NCI-H1092 (cell line): ENCODE results near the gene RNF167.
A peak's percentile ranks its signal among the peaks of the same experiment; 100 is the strongest.

Experiments
- DNase-seq: peaks from one replicate; lab custom pipeline; 2025; lab: John Stamatoyannopoulos, UW

The RNF167 gene

DNA sequence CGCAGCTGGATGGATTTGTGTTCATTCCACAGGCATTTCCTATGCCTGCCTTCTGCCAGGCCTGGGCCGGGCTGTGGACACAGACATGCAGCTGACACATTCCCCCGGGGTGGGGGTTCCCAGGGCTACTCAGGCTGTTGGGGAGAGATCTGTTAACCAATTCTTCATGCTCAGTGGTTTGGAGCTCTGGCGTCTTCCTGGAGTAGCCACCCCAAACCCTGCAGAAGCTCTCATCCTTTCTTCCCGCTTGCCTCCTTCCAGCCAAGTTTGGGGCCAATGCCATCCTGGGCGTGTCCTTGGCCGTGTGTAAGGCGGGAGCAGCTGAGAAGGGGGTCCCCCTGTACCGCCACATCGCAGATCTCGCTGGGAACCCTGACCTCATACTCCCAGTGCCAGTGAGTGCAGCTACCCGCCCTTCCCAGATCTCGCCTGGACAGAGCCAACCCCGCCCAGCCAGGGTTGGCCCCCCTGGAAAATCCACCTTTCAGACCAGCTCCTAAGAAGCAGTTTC lies 13.4 kb downstream of the RNF167 start:
- DNase-seq = no peak

DNA sequence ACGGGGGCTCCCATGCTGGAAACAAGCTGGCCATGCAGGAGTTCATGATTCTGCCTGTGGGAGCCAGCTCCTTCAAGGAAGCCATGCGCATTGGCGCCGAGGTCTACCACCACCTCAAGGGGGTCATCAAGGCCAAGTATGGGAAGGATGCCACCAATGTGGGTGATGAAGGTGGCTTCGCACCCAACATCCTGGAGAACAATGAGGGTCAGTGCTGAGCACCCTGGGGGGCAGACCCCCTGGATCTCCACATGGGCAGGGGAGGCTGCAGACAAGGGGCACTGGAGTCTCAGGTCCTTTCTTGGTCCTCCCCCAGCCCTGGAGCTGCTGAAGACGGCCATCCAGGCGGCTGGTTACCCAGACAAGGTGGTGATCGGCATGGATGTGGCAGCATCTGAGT lies 15.0 kb downstream of the RNF167 start:
- no peak for DNase-seq

DNA sequence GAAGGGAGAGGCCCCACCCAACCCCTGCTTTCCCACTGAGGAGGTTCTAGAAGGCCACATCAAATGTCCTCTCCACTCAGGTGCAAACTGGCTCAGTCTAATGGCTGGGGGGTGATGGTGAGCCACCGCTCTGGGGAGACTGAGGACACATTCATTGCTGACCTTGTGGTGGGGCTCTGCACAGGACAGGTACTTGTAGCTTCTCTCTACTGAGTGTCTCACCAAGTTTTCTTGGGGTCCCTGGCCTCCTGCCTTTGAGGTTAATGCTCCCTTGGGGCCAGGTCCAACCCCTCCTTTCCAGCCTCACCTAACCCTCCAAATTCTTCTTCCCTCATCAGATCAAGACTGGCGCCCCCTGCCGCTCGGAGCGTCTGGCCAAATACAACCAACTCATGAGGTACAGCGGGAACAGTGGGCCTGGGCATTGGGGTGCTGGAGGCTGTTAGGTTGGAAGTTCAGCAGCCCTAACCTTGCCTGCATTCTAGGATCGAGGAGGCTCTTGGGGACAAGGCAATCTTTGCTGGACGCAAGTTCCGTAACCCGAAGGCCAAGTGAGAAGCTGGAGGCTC lies 16.5 kb downstream of the RNF167 start:
- no peak for DNase-seq

DNA sequence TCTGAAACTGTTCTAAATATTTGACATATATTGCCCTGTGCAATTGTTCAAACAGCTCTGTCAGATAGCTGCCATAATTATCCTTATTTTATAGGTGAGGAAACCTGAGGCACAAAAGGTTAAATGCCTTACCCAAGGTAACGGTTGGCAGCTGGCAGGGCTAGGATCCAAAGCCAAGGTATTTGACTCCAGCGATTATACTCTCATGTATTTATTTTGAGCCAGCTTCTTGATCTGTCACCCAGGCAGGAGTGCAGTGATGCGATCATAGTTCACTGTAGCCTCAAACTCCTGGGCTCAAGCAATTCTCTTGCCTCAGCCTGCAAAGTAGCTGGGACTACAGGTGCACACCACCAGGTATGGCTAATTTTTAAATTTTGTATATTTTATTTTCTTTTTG lies 18.0 kb downstream of the RNF167 start:
- DNase-seq = no peak

DNA sequence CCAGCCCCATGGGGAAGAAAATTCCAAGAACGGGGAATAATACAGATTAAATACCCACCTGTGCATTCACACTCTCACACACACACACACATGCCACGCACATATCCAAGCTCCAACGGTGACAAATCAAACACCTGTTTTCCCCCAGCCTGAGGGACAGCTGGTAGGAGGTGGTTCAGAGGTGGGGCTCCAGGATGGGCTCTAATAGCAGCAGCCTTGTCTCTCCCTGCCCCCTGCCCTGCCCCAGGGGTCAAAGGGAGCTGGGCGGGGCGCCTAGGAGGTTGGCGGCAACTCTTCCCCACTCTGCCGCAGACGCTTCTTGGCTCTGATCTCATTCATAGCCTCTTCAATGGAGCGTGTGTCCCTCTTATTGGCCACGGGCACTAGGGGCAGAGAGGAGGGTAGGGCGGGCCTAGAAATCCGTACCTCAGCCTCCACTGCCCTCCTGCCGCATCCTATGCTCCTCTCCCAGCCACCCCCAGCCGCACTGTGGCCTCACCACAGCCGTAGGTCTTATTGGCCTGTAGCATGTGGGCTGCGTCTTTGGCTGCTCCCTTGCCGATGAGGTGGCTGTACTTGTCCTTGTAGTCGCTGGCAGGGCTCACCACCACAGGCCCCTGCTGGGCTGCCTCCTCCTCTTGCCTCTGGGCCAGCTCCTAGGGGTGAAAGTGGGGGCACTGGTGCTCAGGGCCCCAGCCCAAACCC lies 19.3 kb downstream of the RNF167 start:
- DNase-seq = no peak

DNA sequence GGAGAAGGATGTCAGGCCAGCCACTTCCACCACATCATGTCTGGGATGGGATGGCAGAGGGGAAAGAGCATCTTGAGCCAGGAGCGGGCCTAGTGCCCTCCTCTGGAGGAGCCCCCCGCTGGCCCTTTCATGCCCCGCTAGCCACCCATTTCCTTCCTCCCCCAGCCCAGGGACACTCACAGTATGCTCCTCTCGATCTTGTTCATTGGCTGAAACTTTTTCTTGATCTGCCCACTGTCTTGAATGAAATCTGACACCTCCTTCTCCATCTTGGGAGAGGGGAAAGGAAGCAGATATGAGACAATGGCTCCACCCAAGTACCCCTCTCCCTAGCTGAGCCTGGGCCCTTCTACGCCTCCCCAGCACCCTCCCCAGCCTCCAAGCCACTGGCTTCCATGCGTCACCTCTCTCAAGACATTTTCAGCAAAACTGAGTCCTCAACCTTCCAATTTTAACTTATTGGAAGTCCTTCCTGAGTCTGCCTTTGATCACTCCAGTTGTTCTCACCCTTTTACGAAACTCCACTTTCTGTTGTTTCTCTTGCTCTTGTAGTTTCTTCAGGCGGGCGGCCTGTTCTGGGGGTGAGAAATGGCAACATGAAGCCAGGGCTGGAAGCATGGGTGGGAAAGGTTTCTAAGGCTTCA lies 20.3 kb downstream of the RNF167 start:
- no peak for DNase-seq

DNA sequence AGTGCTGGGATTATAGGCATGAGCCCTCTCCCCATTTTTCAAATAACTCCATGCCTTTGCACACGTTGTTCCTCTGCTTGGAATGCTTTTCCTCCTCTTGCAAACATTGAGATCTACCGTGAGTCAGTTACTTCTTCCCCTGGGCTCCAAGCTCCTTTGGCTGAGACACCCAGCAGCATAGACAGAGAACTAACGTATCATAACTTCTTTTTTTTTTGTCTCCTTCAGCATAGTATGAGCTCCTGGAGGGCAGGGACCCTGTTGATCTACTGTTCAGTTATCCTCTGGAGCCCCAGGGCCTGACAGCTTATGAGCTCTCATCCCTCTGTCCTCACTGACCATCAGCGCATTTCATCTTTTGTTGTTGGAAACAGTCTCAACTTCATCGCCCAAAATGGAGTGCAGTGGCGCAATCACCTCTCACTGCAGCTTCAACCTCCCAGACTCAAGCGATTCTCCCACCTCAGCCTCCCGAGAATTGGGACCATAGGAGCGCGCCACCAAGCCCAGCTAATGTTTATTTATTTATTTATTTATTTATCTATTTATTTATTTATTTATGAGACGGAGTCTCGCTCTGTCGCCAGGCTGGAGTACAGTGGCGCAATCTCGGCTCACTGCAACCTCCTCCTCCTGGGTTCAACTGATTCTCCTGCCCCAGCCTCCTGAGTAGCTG lies 25.4 kb downstream of the RNF167 start:
- no peak for DNase-seq

DNA sequence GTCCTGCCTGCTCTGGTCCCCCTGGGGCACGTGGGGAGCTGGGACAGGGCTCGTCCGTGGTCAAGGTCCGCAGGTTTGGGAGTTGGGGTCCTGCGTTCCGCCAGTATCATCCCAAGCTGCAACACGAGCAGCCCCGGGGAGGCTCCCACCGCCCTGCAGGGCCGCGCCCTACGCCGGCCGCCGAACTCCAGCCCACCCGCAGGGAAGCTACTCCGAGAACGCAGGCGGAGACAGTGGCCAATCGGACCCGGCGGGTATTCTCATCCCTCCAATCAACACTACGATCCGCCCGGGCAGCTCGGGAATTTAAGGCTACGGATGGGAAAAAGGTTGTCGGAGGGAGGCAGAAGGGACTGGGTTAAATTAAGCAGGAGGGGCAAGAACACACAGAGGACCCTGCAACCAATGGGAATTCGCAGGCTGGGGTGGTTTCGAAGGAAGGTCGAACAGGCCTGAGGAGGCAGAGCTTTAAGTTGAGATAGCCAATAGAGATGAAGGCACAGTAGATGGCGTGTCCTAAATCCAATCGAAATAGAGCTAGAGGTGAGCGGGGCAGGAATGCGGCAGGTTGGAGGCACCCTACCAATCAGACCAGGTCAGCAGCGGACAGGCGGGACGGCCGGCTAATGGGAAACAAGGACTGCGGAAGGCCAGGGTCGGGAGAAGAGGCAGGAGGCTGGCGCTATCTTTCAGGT lies 26.9 kb downstream of the RNF167 start:
- peak; percentile 95 for DNase-seq

DNA sequence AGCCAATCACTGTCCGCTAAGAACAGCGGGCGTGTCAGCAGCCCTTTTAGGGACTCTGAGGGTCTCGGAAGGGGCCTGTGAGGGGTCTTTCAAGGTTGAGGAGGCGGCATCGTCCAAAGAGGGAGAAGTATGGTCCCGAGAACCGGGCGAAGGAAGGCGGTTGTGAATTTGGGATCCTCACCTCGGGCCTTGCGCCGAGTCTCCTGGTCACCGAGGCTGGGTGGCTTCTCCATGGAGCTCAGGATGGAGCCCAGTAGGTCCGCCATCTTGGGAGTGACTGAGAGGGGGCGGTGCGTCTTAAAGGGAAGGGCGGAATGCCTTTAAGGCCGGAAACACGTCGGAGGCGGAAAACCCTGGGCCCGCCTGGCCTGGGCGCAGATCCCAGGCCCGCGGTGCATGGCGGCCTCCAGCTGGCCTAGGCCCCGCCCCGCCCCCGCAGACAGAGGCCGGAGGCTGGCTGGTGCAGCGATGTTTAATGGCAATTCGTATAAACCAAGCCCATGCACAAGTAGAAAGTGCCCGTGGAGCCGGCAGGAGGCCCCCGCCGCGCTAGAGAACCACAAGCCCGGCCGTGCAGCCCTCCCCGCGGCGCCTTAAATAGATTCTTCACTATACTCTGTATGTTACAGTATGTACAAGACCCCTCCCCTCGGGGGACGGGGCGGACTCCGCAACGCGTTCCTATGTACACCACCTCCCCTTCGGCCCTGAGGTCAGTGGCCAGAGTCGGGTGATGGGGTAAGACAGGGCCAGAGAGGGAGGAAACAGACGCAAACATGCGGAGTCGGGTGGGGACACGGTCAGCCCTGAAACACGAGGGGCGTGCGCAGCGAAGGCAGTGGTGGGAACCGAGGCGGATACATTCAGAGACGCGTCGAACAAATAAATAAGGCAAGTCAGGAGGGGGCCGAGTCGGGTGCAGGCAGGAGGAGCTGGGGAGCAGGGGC lies 27.7 kb downstream of the RNF167 start, which contains the start of gene SPAG7:
TSS of gene SPAG7 (minus strand) at position 279 of the 947 bp plus-strand sequence. CDS start at position 266, 13 bp downstream.
- DNase-seq = peak; percentile 80

DNA sequence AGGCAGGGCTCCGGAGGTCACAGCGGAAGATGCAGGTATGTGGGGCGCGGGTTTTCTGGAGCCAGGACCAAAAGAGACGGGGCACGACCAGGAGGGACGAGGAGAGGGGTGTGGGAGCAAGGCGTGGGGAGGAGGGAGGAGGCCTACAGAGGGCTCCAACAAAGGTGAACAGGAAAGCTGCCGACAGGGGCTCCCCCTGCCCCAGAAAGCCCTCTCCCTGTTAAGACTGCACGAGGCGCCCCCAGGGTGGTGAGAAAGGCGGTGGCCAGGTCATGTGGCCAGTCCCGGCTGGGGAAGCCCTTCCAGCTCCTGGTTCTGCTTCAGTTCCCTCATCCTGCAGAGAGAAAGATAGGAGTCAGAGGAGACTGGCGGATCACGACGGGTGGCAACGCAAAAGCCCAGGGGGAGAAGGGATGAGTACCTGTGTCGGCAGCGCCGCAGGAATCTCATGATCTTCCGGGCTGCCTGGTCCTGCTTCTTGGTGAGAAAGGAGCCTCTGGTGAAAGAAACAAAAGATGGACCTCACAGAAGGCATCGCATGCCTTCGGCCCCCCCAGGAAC lies 28.5 kb downstream of the RNF167 start:
- no peak for DNase-seq

DNA sequence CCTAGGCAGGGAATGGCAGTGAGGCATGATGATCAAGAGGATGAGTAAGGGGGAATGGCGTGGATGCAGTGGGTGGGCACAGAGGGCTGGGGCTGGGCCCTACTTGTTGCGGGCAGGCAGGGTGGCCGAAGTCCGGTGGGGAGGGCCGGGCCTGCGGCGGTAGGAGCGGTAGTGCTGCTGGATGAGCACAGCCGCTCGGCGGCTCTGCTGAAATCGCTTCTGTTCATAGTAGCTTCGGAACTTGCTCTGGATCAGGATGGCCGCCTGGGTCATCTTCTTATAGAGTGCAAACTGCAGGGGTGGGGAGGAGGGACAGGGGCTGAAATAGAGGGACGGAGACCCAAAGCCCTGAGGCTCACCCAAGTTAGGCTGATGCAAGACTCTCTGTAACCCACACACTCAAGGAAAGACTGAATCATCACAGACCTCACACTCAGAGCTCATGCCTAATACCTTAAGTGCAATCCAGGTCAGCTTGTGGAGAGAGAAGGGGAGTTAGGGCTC lies 29.0 kb downstream of the RNF167 start:
- DNase-seq = no peak

DNA sequence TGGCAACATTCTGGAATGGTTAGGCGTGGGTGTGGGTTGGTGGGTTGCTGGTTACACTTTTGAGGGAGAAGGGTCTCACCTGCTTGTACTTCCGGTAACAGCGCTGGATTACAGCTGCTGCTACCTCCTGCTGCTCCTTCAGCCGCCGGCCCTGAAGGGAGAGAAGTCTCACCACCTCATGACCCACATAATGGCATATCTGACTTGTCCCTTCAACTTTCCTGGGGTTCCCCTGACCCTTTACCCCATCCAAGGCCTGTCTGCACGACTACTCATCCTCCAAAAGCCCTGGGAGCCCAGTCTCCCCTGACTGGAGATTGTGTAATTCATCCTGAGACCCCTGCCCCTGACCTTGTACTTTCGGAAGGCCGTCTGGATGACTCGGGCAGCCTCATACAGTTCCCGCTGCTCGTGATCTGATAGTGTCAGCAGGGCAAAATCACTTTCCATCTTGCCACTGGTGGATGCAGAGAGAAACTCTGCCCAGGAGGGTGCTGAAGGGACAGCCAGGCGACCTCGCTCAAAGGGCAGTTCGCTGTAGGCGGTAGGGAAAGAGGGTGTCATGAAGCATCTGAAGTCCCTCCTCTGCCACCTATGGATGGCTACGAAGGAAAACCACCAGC lies 29.6 kb downstream of the RNF167 start:
- DNase-seq = no peak

DNA sequence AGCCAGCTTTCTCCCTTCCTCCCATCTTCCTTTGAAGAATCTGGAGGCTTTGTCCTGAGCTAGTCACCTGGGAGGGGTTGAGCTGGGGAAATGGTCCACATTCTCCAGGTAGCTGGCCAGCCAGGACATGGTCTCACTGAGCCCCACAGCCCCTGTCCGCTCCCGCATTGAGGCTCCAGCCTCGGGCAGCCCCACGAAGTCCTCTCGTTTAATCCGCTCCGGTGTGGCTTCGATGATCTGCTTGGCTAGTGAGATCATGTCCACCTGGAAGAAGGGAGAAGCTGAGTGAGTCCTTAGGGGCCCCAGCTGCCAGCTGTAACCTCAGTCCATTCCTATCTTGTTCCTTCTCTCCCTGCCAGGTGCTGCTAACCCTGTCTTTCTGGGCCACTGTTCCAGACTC lies 30.2 kb downstream of the RNF167 start:
- DNase-seq = no peak

DNA sequence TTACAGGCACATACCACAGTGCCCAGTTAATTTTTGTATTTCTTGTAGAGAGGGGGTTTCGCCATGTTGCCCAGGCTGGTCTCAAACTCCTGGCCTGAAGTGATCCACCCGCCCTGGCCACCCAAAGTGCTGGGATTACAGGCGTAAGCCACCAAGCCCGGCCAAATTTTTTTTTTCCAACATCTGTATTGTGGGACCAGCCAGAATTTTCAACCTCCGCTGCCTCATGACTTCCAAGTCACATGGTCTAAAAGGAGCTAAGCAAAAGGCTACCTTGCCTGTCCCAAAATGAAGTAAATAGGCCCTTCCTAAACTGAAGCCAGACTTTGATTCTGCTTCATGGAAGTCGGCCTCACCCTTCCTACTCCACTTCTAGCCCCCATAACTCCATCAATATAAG lies 31.8 kb downstream of the RNF167 start:
- DNase-seq = no peak

DNA sequence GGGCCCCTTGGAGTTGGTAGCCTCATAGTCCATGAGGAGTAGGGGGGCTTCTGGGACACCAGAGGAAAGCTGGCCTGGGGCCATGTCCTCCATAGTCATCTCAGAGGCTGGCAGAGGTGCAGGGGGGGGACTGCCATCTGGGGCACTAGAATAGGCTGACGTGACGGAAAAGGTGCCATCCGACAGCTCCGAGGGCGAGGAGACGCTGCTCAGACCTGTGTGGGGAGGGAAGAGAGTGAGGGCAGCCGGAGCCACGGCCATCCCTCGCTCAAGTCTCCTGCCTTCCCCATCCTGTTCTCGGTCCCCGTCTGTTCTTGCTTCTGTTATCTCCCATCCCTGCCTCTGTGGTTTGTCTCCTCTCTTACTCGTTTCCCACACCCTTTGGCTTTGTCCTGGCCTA lies 32.3 kb downstream of the RNF167 start:
- DNase-seq = no peak

DNA sequence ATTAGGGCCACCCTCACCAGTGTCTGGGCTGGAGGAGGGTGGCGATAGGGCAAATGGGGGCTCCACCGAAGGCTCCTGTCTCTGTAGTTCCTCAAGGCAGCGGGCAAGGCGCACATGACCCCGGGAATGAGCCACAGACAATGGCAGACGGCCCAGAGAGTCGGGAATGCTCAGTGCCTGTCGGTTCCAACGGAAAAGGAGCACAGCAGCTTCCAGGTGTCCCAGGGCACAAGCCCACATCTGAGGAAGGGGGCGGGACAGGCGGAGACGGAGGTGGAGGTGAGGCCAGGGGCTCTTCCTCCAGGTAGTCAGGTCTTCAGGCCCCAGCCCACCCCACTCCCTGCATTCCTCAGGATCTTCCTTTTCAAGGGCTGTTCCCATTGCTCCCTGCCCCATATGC lies 32.7 kb downstream of the RNF167 start:
- no peak for DNase-seq

DNA sequence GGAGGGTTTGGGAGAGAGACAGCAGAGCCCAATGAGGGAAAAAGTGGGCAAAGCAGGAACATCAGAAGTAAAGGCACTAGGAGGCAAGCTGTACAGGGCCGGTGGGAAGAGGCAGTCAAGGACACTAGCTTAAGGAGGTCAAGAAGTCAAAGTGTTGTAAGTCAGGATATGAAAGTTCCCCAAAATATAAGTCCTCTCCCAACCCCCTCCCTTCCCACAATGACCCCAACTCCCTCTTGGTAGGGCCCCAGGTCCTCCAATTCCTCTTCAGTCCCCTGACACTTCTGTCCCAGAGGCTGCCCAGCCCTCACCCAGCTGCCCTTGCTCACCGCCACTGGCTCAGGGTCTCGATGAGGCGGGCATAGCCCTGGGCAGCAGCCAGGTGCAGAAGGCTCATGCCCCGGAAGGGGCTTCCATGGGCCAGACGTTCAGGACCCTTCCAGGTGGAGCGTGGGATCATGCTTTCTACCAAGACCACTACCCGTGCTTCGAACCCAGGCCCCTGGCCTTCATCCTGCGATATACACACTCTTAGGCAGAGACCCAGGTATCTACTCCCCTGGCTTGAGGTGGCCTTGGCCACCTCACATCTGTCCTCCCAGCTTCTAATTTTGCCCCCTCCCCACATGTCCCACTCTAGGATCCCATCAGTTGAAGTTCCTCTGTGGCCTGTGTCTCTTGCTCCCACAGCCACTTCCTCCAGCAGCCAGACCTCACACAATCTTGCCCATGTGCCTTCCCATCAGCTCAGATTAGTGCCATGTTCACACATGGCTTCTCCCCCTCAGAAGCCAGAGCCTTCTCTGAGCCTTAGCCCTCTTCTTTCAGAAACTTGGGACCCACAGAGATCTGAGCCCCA lies 33.4 kb downstream of the RNF167 start:
- DNase-seq = no peak

DNA sequence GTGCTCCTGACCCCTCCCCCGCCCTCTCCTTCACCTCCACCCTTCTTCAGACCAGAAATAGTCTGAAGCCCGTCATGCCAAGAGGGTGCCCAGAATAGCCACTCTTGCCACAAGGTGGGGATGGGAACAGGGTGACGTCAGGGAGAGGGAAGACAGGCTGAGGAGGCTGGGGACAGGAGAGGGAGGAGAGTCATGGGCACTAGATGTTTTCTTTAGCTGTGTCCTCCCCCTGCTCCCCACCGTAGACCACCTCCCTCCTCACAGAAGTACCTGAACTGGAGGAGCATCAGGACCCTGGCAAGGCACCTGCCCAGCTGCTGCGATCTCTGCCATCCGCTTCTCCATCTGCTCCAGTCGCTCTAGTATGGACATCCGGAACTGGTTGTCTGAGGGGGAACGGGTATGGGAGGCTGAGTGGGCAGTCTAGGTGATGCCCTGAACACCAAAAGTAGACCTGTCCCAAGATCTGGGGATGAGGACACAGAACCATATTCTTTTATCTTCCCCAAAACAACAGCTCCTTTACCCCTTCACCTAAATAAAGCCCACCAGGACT lies 34.1 kb downstream of the RNF167 start:
- no peak for DNase-seq

DNA sequence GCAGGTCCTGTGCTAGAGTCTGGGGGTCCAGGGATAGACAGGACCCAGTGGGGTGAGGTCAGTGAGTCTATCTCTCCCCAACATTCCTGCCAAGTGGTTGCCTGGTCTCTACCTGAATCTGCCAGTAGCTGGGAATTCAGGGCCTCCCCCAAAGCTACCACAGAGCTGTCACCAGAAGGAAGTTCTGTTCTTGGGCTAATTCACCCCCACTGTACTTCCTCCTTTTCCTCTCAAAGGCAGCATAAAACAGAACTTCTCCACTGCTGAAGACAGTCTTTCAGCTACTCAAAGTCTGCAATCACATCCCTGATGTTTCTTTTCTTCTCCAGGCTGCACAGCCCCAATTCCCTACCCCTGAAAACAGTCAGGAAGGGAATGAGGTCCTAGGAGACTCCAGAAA lies 38.7 kb downstream of the RNF167 start:
- no peak for DNase-seq
